Measurements from ENCODE around the gene RCAN3. TPM values are rescaled to one million over a fixed set of nuclear protein-coding genes. Genes with fewer than 3 reads are reported as not detected.
"Not testable (repeated sequence)": the region's sequence is repeated elsewhere in the genome, so short reads cannot be mapped to it uniquely, and the experiment has no call there.

The RCAN3 gene
- total RNA-seq, 4 donors from 2014 or later = 25.6 to 37.9 (median 35.2) TPM

GRCh38 chr1:24528744-24529143 is 26.1 kb downstream of the RCAN3 start:
- WGBS, 2 donors = 90 to 97% methylated on average over 2 of the region's 2 CpGs
- H3K36me3 ChIP-seq = no peaks in the 10 kb centered on the region
- intact Hi-C loops (cut with DNase I) = no loop called here
- H3K4me3 ChIP-seq (replicated peaks in 1 of 3) = no peak overlapping the region
- no peak for DNase-seq
- no peak overlapping the region for H3K27ac ChIP-seq
- no peaks in the 10 kb centered on the region for H3K27me3 ChIP-seq
- TF ChIP-seq POLR2A (IDR thresholded peaks at IDR 0.05) (no peak), CTCF (IDR thresholded peaks at IDR 0.05) (no peak)
- no peaks in the 10 kb centered on the region for H3K9me3 ChIP-seq
- no peaks in the 10 kb centered on the region for H3K4me1 ChIP-seq

- H3K36me3 ChIP-seq; H3K27me3 ChIP-seq; DNase-seq; H3K4me1 ChIP-seq; H3K4me3 ChIP-seq (replicated peaks in 1 of 3); H3K9me3 ChIP-seq; intact Hi-C loops (cut with DNase I); H3K27ac ChIP-seq: not testable (repeated sequence)
- 97% methylated on average over 7 of the region's 7 CpGs for WGBS, 2 donors
These were observed 26.7 kb downstream of the RCAN3 start for GRCh38 chr1:24529292-24529691.

- Histone ChIP-seq H3K36me3 (no peaks in the 10 kb centered on the region), H3K9me3 (no peaks in the 10 kb centered on the region), H3K27ac (peak overlapping the region in 2 of 3 donors; percentile 74 to 78), H3K4me3 (replicated peaks in 1 of 3) (no peak overlapping the region), H3K4me1 (peaks cover 12% of the 10 kb centered on the region in 2 donors), H3K27me3 (no peaks in the 10 kb centered on the region)
- WGBS, 2 donors = 84 to 89% methylated on average over 21 of the region's 21 CpGs
- intact Hi-C loops (cut with DNase I) = no loop called here
- no peak for DNase-seq
- TF ChIP-seq CTCF (IDR thresholded peaks at IDR 0.05) = no peak
- no peak for TF ChIP-seq POLR2A (IDR thresholded peaks at IDR 0.05)
These were observed 32.4 kb downstream of the RCAN3 start for GRCh38 chr1:24535021-24535424.

GRCh38 chr1:24535778-24536177 is 33.1 kb downstream of the RCAN3 start:
- TF ChIP-seq CTCF (IDR thresholded peaks at IDR 0.05) (no peak), POLR2A (IDR thresholded peaks at IDR 0.05) (no peak)
- Histone ChIP-seq H3K36me3 (no peaks in the 10 kb centered on the region), H3K4me1 (peaks cover 16 to 17% of the 10 kb centered on the region in 2 donors), H3K27me3 (no peaks in the 10 kb centered on the region), H3K9me3 (no peaks in the 10 kb centered on the region), H3K4me3 (replicated peaks in 1 of 3) (no peak overlapping the region), H3K27ac (peak overlapping the region; percentile 74 to 80 (median 78))
- DNase-seq = no peak
- WGBS, 2 donors = 63 to 74% methylated on average over 8 of the region's 8 CpGs
- intact Hi-C loops (cut with DNase I) = no loop called here

- 12 to 33% methylated on average over 7 of the region's 7 CpGs for WGBS, 2 donors
These were observed 33.8 kb downstream of the RCAN3 start for GRCh38 chr1:24536391-24536840.

More at GRCh38 chr1:24536391-24536840, 33.8 kb downstream of the RCAN3 start:
- peak overlapping the region; percentile 74 to 80 (median 78) for H3K27ac ChIP-seq
- H3K4me3 ChIP-seq (replicated peaks in 1 of 3) = no peak overlapping the region
- peaks cover 20 to 21% of the 10 kb centered on the region in 2 donors for H3K4me1 ChIP-seq
- no peaks in the 10 kb centered on the region for H3K9me3 ChIP-seq
- peak; percentile 95 to 96 for DNase-seq
- intact Hi-C loops (cut with DNase I) = no loop called here
- no peak for TF ChIP-seq CTCF (IDR thresholded peaks at IDR 0.05)
- TF ChIP-seq POLR2A (IDR thresholded peaks at IDR 0.05) = peak in 1 of 2 donors; percentile 32
- H3K36me3 ChIP-seq = no peaks in the 10 kb centered on the region
- no peaks in the 10 kb centered on the region for H3K27me3 ChIP-seq

Measured in thyroid gland (tissue), 4 donors.